ENCODE data around the gene GRAMD1A.
"Not testable (repeated sequence)": the region's sequence is repeated elsewhere in the genome, so short reads cannot be mapped to it uniquely, and the experiment has no call there.

The GRAMD1A gene

GRCh38 chr19:34961775-34962686 is 38.1 kb upstream of the GRAMD1A start:
- no peaks in the 10 kb centered on the region for H3K4me1 ChIP-seq (ENCODE audit: insufficient read depth, insufficient read length)
- H3K36me3 ChIP-seq (ENCODE audit: insufficient read depth, insufficient read length, low read length) = peaks cover 28% of the 10 kb centered on the region
- H3K9ac ChIP-seq (ENCODE audit: insufficient read length, low read depth) = no peak overlapping the region
- TF ChIP-seq SUZ12 (IDR thresholded peaks at IDR 0.05; ENCODE audit: extremely low read depth, insufficient read depth, insufficient read length) = no peak
- no peak for TF ChIP-seq ZNF274 (IDR thresholded peaks at IDR 0.05; ENCODE audit: low read depth, low read length)
- TF ChIP-seq YY1 (IDR thresholded peaks at IDR 0.05; ENCODE audit: insufficient read depth, insufficient read length) = no peak
- H3K9me3 ChIP-seq (ENCODE audit: insufficient read depth, low read length) = peaks cover 40% of the 10 kb centered on the region
- H3K4me3 ChIP-seq (ENCODE audit: insufficient read length, low read depth) = no peak overlapping the region
- no peak for DNase-seq (ENCODE audit: low read depth, low spot score)
- H3K27me3 ChIP-seq (ENCODE audit: insufficient read depth, insufficient read length) = peaks cover 13% of the 10 kb centered on the region

- H3K36me3 ChIP-seq (ENCODE audit: insufficient read depth, insufficient read length, low read length) = peaks cover 22% of the 10 kb centered on the region
- H3K4me1 ChIP-seq (ENCODE audit: insufficient read depth, insufficient read length) = no peaks in the 10 kb centered on the region
- DNase-seq (ENCODE audit: low read depth, low spot score) = no peak
- H3K4me3 ChIP-seq (ENCODE audit: insufficient read length, low read depth) = peak overlapping the region; percentile 77
- H3K9me3 ChIP-seq (ENCODE audit: insufficient read depth, low read length) = peaks cover 39% of the 10 kb centered on the region
- H3K27me3 ChIP-seq (ENCODE audit: insufficient read depth, insufficient read length) = peaks cover 13% of the 10 kb centered on the region
- TF ChIP-seq ZNF274 (IDR thresholded peaks at IDR 0.05; ENCODE audit: low read depth, low read length) = no peak
- no peak for TF ChIP-seq YY1 (IDR thresholded peaks at IDR 0.05; ENCODE audit: insufficient read depth, insufficient read length)
- no peak for TF ChIP-seq SUZ12 (IDR thresholded peaks at IDR 0.05; ENCODE audit: extremely low read depth, insufficient read depth, insufficient read length)
- H3K9ac ChIP-seq (ENCODE audit: insufficient read length, low read depth) = peak overlapping the region; percentile 79
Measured at GRCh38 chr19:34962687-34963572, 37.2 kb upstream of the GRAMD1A start.

- H3K9me3 ChIP-seq (ENCODE audit: insufficient read depth, low read length) = peaks cover 39% of the 10 kb centered on the region; the same call in 1 of the 2 replicates
- peaks cover 13% of the 10 kb centered on the region for H3K36me3 ChIP-seq (ENCODE audit: insufficient read depth, insufficient read length, low read length)
- DNase-seq (ENCODE audit: low read depth, low spot score) = peak; percentile 27
- peak within 1 kb of the TSS; percentile 77 for H3K4me3 ChIP-seq (ENCODE audit: insufficient read length, low read depth)
- peaks cover 13% of the 10 kb centered on the region for H3K27me3 ChIP-seq (ENCODE audit: insufficient read depth, insufficient read length)
- TF ChIP-seq SUZ12 (IDR thresholded peaks at IDR 0.05; ENCODE audit: extremely low read depth, insufficient read depth, insufficient read length) (no peak), ZNF274 (IDR thresholded peaks at IDR 0.05; ENCODE audit: low read depth, low read length) (no peak), YY1 (IDR thresholded peaks at IDR 0.05; ENCODE audit: insufficient read depth, insufficient read length) (no peak)
- no peaks in the 10 kb centered on the region for H3K4me1 ChIP-seq (ENCODE audit: insufficient read depth, insufficient read length)
- H3K9ac ChIP-seq (ENCODE audit: insufficient read length, low read depth) = peak within 1 kb of the TSS; percentile 79
Measured at GRCh38 chr19:34963573-34964406, 36.3 kb upstream of the GRAMD1A start, which contains the start of gene ZNF792. TSS of gene ZNF792 (minus strand) at chr19:34964229. CDS start at chr19:34963662, 567 bp downstream.

- H3K9me3 ChIP-seq (ENCODE audit: insufficient read depth, low read length) = peaks cover 34% of the 10 kb centered on the region; the same call in 1 of the 2 replicates
- no peak for DNase-seq (ENCODE audit: low read depth, low spot score)
- H3K4me1 ChIP-seq (ENCODE audit: insufficient read depth, insufficient read length) = no peaks in the 10 kb centered on the region
- peaks cover 5% of the 10 kb centered on the region for H3K36me3 ChIP-seq (ENCODE audit: insufficient read depth, insufficient read length, low read length)
- H3K27me3 ChIP-seq (ENCODE audit: insufficient read depth, insufficient read length) = peaks cover 13% of the 10 kb centered on the region
- H3K9ac ChIP-seq (ENCODE audit: insufficient read length, low read depth) = no peak overlapping the region
- no peak overlapping the region for H3K4me3 ChIP-seq (ENCODE audit: insufficient read length, low read depth)
- TF ChIP-seq SUZ12 (IDR thresholded peaks at IDR 0.05; ENCODE audit: extremely low read depth, insufficient read depth, insufficient read length) (no peak), YY1 (IDR thresholded peaks at IDR 0.05; ENCODE audit: insufficient read depth, insufficient read length) (no peak), ZNF274 (IDR thresholded peaks at IDR 0.05; ENCODE audit: low read depth, low read length) (no peak)
Measured at GRCh38 chr19:34964598-34964997, 35.5 kb upstream of the GRAMD1A start.

GRCh38 chr19:34965505-34965904 is 34.6 kb upstream of the GRAMD1A start:
- H3K9me3 ChIP-seq (ENCODE audit: insufficient read depth, low read length) = peaks cover 34% of the 10 kb centered on the region; the same call in 1 of the 2 replicates
- H3K27me3 ChIP-seq (ENCODE audit: insufficient read depth, insufficient read length) = peaks cover 13% of the 10 kb centered on the region
- DNase-seq (ENCODE audit: low read depth, low spot score) = peak; percentile 6
- not testable (repeated sequence) for H3K9ac ChIP-seq (ENCODE audit: insufficient read length, low read depth); H3K36me3 ChIP-seq (ENCODE audit: insufficient read depth, insufficient read length, low read length); H3K4me3 ChIP-seq (ENCODE audit: insufficient read length, low read depth); H3K4me1 ChIP-seq (ENCODE audit: insufficient read depth, insufficient read length)

- H3K4me3 ChIP-seq (ENCODE audit: insufficient read length, low read depth) = no peak overlapping the region
- no peak overlapping the region for H3K9ac ChIP-seq (ENCODE audit: insufficient read length, low read depth)
- peaks cover 12% of the 10 kb centered on the region for H3K27me3 ChIP-seq (ENCODE audit: insufficient read depth, insufficient read length)
- no peaks in the 10 kb centered on the region for H3K4me1 ChIP-seq (ENCODE audit: insufficient read depth, insufficient read length)
- no peaks in the 10 kb centered on the region for H3K36me3 ChIP-seq (ENCODE audit: insufficient read depth, insufficient read length, low read length)
- DNase-seq (ENCODE audit: low read depth, low spot score) = no peak
- TF ChIP-seq SUZ12 (IDR thresholded peaks at IDR 0.05; ENCODE audit: extremely low read depth, insufficient read depth, insufficient read length) (no peak), YY1 (IDR thresholded peaks at IDR 0.05; ENCODE audit: insufficient read depth, insufficient read length) (no peak), ZNF274 (IDR thresholded peaks at IDR 0.05; ENCODE audit: low read depth, low read length) (no peak)
- peaks cover 39% of the 10 kb centered on the region; the same call in 1 of the 2 replicates for H3K9me3 ChIP-seq (ENCODE audit: insufficient read depth, low read length)
Measured at GRCh38 chr19:34967551-34967950, 32.6 kb upstream of the GRAMD1A start.
